ENCODE measurements around the gene KCNA10.

KCNA10 gene

DNA sequence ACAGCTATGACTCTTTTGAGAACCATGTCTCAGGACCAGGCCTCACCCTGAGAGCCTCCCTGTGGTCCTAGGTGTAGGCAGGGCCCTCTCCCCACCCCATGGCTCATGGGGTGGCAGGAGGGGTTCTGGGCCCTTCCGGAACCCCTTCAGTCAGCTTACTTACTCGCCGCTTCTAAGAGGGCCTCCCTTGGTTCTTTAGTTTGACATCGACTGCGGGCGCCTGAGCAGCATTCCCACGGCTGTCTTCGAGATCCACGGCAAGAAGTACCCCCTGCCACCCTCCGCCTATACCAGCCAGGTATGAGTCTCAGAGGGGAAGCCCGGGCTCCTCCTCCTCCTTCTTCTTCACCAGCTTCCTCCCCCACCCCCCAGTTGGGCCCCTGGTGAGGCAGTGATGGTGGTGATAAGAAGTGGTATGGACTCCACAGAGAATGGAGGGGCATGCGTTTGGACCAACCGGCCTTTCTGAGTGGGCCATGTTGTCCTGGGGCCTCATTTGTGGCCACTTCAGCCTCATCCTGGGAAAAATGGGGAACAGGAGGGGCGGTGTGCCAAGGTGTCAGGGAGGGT lies 28.9 kb downstream of the KCNA10 start:
- Histone ChIP-seq H3K9me3 (ENCODE audit: control insufficient read depth, insufficient read depth, low read length) (no peaks in the 10 kb centered on the region), H3K27me3 (ENCODE audit: control insufficient read depth, insufficient read depth, low read length) (no peaks in the 10 kb centered on the region), H3K4me1 (ENCODE audit: control insufficient read depth, insufficient read depth, low read length) (peaks cover 7% of the 10 kb centered on the region), H3K27ac (ENCODE audit: low read length) (no peak overlapping the region), H3K4me3 (ENCODE audit: low read length) (no peak overlapping the region), H3K36me3 (ENCODE audit: control insufficient read depth, insufficient read depth, low read length) (no peaks in the 10 kb centered on the region)
- no peak for DNase-seq (ENCODE audit: low read depth, low spot score)
- no CpG with 5 or more reads among the region's 14 CpGs for WGBS (ENCODE audit: insufficient coverage, insufficient read length)

DNA sequence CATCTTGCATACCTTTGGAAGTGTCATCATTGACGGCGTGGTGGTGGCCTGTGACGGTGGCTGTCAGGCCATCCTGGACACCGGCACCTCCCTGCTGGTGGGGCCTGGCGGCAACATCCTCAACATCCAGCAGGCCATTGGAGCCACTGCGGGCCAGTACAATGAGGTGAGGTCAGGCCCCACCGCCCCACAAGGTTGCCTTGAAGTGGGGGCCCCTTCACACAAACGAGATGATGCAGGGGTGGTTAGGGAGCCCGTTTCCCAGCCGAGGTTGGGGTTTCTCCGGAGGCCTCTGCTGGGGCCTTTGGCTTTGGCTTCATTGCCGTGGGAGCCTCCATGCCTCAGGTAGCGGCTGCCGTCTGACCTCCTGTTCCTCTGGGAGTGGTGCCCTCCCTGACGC lies 29.6 kb downstream of the KCNA10 start:
- Histone ChIP-seq H3K27me3 (ENCODE audit: control insufficient read depth, insufficient read depth, low read length) (no peaks in the 10 kb centered on the region), H3K9me3 (ENCODE audit: control insufficient read depth, insufficient read depth, low read length) (no peaks in the 10 kb centered on the region), H3K36me3 (ENCODE audit: control insufficient read depth, insufficient read depth, low read length) (no peaks in the 10 kb centered on the region), H3K4me1 (ENCODE audit: control insufficient read depth, insufficient read depth, low read length) (peaks cover 4% of the 10 kb centered on the region), H3K4me3 (ENCODE audit: low read length) (no peak overlapping the region), H3K27ac (ENCODE audit: low read length) (no peak overlapping the region)
- no CpG with 5 or more reads among the region's 15 CpGs for WGBS (ENCODE audit: insufficient coverage, insufficient read length)
- no peak for DNase-seq (ENCODE audit: low read depth, low spot score)

DNA sequence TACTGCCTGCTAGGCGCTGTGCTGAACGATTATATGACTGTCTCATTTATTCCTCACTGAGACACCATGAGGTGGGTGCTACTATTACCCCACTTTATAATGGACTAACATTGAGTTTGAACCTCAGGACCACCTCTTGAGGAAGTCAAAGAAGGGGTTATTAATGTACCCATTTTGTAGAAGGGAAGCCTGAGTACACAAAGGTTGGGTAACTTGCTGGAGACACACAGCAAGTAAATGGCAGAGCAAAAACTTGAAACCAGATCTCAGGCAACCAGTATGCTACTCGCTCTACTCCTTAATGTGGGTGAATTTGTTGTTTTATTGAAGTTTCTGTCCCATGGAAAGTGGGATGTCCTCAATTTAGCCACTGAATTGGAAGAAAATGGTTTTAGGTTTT lies 30.1 kb downstream of the KCNA10 start:
- Histone ChIP-seq H3K4me3 (ENCODE audit: low read length) (no peak overlapping the region), H3K4me1 (ENCODE audit: control insufficient read depth, insufficient read depth, low read length) (no peaks in the 10 kb centered on the region), H3K27me3 (ENCODE audit: control insufficient read depth, insufficient read depth, low read length) (no peaks in the 10 kb centered on the region), H3K27ac (ENCODE audit: low read length) (no peak overlapping the region), H3K36me3 (ENCODE audit: control insufficient read depth, insufficient read depth, low read length) (no peaks in the 10 kb centered on the region), H3K9me3 (ENCODE audit: control insufficient read depth, insufficient read depth, low read length) (no peaks in the 10 kb centered on the region)
- DNase-seq (ENCODE audit: low read depth, low spot score) = no peak
- WGBS (ENCODE audit: insufficient coverage, insufficient read length) = no CpG with 5 or more reads among the region's 3 CpGs

DNA sequence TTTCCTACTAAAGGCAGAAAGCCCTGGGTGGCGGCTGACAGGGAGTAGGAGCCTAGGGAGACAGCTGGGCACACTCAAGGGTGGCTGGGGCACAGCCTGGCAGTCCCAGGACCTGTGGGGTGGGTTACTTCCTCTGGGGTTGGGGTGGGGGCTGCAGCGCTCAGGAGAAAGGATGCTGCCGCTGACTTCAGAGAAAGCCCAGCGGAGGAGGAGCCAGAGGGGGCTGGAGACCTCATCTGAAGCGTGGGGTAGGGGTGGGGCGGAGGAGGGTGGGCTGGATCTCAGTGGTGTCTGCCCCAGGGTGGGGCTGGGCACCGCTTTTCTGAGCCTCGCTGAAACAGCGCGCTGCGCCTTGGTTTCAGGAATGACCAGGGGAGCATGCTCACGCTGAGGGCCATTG lies 30.8 kb downstream of the KCNA10 start:
- Histone ChIP-seq H3K9me3 (ENCODE audit: control insufficient read depth, insufficient read depth, low read length) (no peaks in the 10 kb centered on the region), H3K36me3 (ENCODE audit: control insufficient read depth, insufficient read depth, low read length) (no peaks in the 10 kb centered on the region), H3K4me3 (ENCODE audit: low read length) (no peak overlapping the region), H3K4me1 (ENCODE audit: control insufficient read depth, insufficient read depth, low read length) (peaks cover under 1% of the 10 kb centered on the region; the same call in 1 of the 2 replicates), H3K27ac (ENCODE audit: low read length) (no peak overlapping the region), H3K27me3 (ENCODE audit: control insufficient read depth, insufficient read depth, low read length) (no peaks in the 10 kb centered on the region)
- DNase-seq (ENCODE audit: low read depth, low spot score) = no peak
- WGBS (ENCODE audit: insufficient coverage, insufficient read length) = no CpG with 5 or more reads among the region's 12 CpGs

DNA sequence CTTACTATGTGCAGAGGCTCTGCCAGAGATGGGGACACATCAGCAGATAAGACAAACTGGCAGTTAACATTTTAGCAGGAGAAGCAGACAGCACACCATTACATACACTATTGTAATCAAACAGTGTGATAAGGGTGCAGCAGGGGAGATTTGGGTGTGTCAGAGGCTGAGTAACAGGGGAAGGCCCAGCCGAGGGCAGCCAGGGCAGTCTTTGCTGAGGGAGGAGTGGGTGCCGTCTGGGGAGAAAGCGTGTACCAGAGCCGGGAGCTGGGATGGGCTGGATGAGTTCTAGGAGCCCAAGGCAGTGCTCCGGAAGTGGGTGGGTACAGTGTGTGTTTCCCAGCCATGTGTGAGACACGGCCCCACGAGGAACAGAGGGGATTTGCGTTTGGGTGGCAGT lies 31.2 kb downstream of the KCNA10 start:
- Histone ChIP-seq H3K27ac (ENCODE audit: low read length) (no peak overlapping the region), H3K9me3 (ENCODE audit: control insufficient read depth, insufficient read depth, low read length) (no peaks in the 10 kb centered on the region), H3K4me1 (ENCODE audit: control insufficient read depth, insufficient read depth, low read length) (peaks cover 4% of the 10 kb centered on the region), H3K27me3 (ENCODE audit: control insufficient read depth, insufficient read depth, low read length) (no peaks in the 10 kb centered on the region), H3K36me3 (ENCODE audit: control insufficient read depth, insufficient read depth, low read length) (no peaks in the 10 kb centered on the region), H3K4me3 (ENCODE audit: low read length) (no peak overlapping the region)
- no CpG with 5 or more reads among the region's 8 CpGs for WGBS (ENCODE audit: insufficient coverage, insufficient read length)
- DNase-seq (ENCODE audit: low read depth, low spot score) = no peak

DNA sequence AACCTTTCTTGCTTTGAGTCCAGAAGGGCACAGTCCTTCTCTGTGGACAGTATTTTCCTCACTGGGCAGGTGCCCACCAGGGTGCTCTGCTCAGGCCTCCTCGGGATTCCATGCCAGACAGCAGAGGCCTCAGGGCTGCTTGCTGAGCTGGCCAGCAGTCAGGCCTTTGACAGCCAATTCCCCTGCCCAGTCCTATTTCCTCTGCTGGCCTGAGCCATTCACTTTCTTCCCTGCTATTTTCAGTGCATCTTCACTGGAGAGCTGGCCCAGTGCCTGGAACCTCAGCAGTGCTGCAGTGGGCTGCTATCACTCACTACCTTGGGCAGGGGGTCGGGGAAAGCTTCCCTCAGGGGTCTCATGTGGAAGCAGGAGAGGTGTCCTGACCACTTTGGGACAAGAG lies 33.2 kb downstream of the KCNA10 start:
- no peak for DNase-seq (ENCODE audit: low read depth, low spot score)
- H3K4me1 ChIP-seq (ENCODE audit: control insufficient read depth, insufficient read depth, low read length) = peaks cover 7% of the 10 kb centered on the region
- no peak overlapping the region for H3K27ac ChIP-seq (ENCODE audit: low read length)
- no peaks in the 10 kb centered on the region for H3K9me3 ChIP-seq (ENCODE audit: control insufficient read depth, insufficient read depth, low read length)
- H3K27me3 ChIP-seq (ENCODE audit: control insufficient read depth, insufficient read depth, low read length) = no peaks in the 10 kb centered on the region
- H3K36me3 ChIP-seq (ENCODE audit: control insufficient read depth, insufficient read depth, low read length) = no peaks in the 10 kb centered on the region
- no peak overlapping the region for H3K4me3 ChIP-seq (ENCODE audit: low read length)
- WGBS (ENCODE audit: insufficient coverage, insufficient read length) = no CpG with 5 or more reads among the region's 2 CpGs

DNA sequence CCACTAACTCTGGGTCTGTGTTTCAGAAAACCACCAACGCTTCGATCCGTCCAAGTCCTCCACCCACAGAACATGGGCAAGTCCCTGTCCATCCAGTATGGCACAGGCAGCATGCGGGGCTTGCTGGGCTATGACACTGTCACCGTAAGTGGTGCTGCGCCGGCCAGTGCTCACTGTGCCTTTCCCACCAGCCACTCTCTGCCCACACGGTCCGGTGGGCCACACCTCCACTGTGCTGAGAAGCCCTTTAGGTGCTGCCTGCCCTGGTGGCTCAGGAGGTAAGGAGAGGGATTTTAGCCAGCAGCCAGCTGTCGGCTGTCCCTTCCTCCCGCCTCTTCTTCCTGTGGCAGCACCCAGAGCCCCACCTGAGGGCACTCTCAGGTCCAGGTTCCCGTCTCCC lies 34.2 kb downstream of the KCNA10 start:
- no peak for DNase-seq (ENCODE audit: low read depth, low spot score)
- Histone ChIP-seq H3K4me3 (ENCODE audit: low read length) (no peak overlapping the region), H3K27me3 (ENCODE audit: control insufficient read depth, insufficient read depth, low read length) (no peaks in the 10 kb centered on the region), H3K27ac (ENCODE audit: low read length) (no peak overlapping the region), H3K36me3 (ENCODE audit: control insufficient read depth, insufficient read depth, low read length) (no peaks in the 10 kb centered on the region), H3K9me3 (ENCODE audit: control insufficient read depth, insufficient read depth, low read length) (no peaks in the 10 kb centered on the region), H3K4me1 (ENCODE audit: control insufficient read depth, insufficient read depth, low read length) (peaks cover 7% of the 10 kb centered on the region)
- WGBS (ENCODE audit: insufficient coverage, insufficient read length) = no CpG with 5 or more reads among the region's 12 CpGs

- no peak overlapping the region for H3K4me3 ChIP-seq (ENCODE audit: low read length)
- H3K27me3 ChIP-seq (ENCODE audit: control insufficient read depth, insufficient read depth, low read length) = no peaks in the 10 kb centered on the region
- DNase-seq (ENCODE audit: low read depth, low spot score) = no peak
- no peaks in the 10 kb centered on the region for H3K9me3 ChIP-seq (ENCODE audit: control insufficient read depth, insufficient read depth, low read length)
- peaks cover 7% of the 10 kb centered on the region for H3K4me1 ChIP-seq (ENCODE audit: control insufficient read depth, insufficient read depth, low read length)
- no peaks in the 10 kb centered on the region for H3K36me3 ChIP-seq (ENCODE audit: control insufficient read depth, insufficient read depth, low read length)
- no peak overlapping the region for H3K27ac ChIP-seq (ENCODE audit: low read length)
- WGBS (ENCODE audit: insufficient coverage, insufficient read length) = no CpG with 5 or more reads among the region's 9 CpGs
Measured at GRCh38 chr1:110483308-110483685, 35.7 kb downstream of the KCNA10 start.

DNA sequence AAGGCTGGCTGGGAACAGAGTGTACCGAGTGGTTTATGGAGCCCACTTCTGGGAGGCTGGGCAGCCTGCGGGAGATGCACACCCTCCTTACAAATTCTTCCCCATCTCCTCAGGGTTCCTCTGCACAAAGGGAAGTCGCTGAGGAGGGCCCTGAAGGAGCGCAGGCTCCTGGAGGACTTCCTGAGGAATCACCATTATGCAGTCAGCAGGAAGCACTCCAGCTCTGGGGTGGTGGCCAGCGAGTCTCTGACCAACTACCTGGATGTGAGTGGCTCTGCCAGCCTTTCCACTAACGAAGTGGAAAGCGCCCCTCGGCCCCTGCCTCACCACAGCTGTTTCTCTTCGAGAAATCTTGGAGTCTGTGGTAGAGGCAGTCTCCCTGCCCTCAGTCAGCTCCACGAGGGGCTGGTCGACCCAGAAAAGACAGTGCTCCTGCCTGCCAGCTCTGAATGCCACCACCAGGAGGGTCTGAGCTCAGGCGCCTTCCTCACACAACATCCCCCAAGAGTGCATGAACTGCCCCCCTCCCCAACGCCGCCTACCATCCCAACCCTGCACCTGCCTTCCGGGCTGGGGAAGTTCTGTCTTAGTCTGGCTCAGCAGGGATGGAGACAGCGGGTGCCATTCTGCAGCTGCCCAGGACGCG lies 36.2 kb downstream of the KCNA10 start:
- no peak for DNase-seq (ENCODE audit: low read depth, low spot score)
- Histone ChIP-seq H3K9me3 (ENCODE audit: control insufficient read depth, insufficient read depth, low read length) (no peaks in the 10 kb centered on the region), H3K4me3 (ENCODE audit: low read length) (no peak overlapping the region), H3K27me3 (ENCODE audit: control insufficient read depth, insufficient read depth, low read length) (no peaks in the 10 kb centered on the region), H3K27ac (ENCODE audit: low read length) (no peak overlapping the region), H3K36me3 (ENCODE audit: control insufficient read depth, insufficient read depth, low read length) (no peaks in the 10 kb centered on the region), H3K4me1 (ENCODE audit: control insufficient read depth, insufficient read depth, low read length) (peaks cover 7% of the 10 kb centered on the region)
- no CpG with 5 or more reads among the region's 18 CpGs for WGBS (ENCODE audit: insufficient coverage, insufficient read length)

GRCh38 chr1:110481968-110482623 lies 36.9 kb downstream of the KCNA10 start:
- WGBS (ENCODE audit: insufficient coverage, insufficient read length) = no CpG with 5 or more reads among the region's 12 CpGs
- no peaks in the 10 kb centered on the region for H3K27me3 ChIP-seq (ENCODE audit: control insufficient read depth, insufficient read depth, low read length)
- no peaks in the 10 kb centered on the region for H3K36me3 ChIP-seq (ENCODE audit: control insufficient read depth, insufficient read depth, low read length)
- no peak overlapping the region for H3K27ac ChIP-seq (ENCODE audit: low read length)
- DNase-seq (ENCODE audit: low read depth, low spot score) = no peak
- H3K4me1 ChIP-seq (ENCODE audit: control insufficient read depth, insufficient read depth, low read length) = peaks cover 7% of the 10 kb centered on the region
- no peaks in the 10 kb centered on the region for H3K9me3 ChIP-seq (ENCODE audit: control insufficient read depth, insufficient read depth, low read length)
- no peak overlapping the region for H3K4me3 ChIP-seq (ENCODE audit: low read length)

Data from iPS DF 6.9 (cell line).